Heart left ventricle (tissue), 16 donors: Measurements from ENCODE around the gene TMEM229B. TPM values are rescaled to one million over a fixed set of nuclear protein-coding genes. Genes with fewer than 3 reads are reported as not detected.
"Not testable (repeated sequence)": the region's sequence is repeated elsewhere in the genome, so short reads cannot be mapped to it uniquely, and the experiment has no call there.

Experiments used
- ATAC-seq, 4 donors: fragments of 200-7000 bp; cut with Tn5 transposase; one replicate each; pipeline ENCODE4 v1.9.1; 2020 to 2022; ENCODE audit warnings: moderate library complexity in 4 of 4, mild to moderate bottlenecking in 3 of 4, moderate number of reproducible peaks in 1 of 4
- DNase-seq, 5 donors: peaks; one replicate each; pipeline ENCODE4 v3.0.0-alpha.2; 2020
- H3K27ac ChIP-seq, 12 donors: fragments of 200-600 bp; sonication (generic) in 4 of 12; one replicate each; pipeline versions ENCODE4 v1.5.0 to v1.8.0; 2016 to 2022; ENCODE audit warnings: mild to moderate bottlenecking in 2 of 12
- H3K27me3 ChIP-seq, 9 donors: fragments of 200-600 bp; sonication (generic) in 2 of 9; one replicate each; pipeline versions ENCODE4 v1.5.1 to v1.8.0; 2016 to 2022; ENCODE audit warnings: mild to moderate bottlenecking in 3 of 9
- H3K36me3 ChIP-seq, 9 donors: fragments of 200-600 bp; sonication (generic) in 2 of 9; one replicate each; pipeline versions ENCODE4 v1.5.0 to v1.8.0; 2018 to 2022; ENCODE audit warnings: mild to moderate bottlenecking in 2 of 9
- H3K4me1 ChIP-seq, 12 donors: fragments of 200-600 bp; sonication (generic) in 4 of 12; one replicate each; pipeline versions ENCODE4 v1.5.0 to v1.8.0; 2016 to 2022; ENCODE audit warnings: mild to moderate bottlenecking in 3 of 12
- H3K4me3 ChIP-seq, 12 donors: fragments of 200-600 bp; sonication (generic) in 4 of 12; one replicate each; pipeline versions ENCODE4 v1.5.0 to v1.8.0; 2017 to 2022; ENCODE audit warnings: mild to moderate bottlenecking in 9 of 12, moderate library complexity in 4 of 12
- H3K9me3 ChIP-seq, 12 donors: fragments of 200-600 bp; sonication (generic) in 4 of 12; one replicate each; pipeline versions ENCODE4 v1.5.0 to v1.8.0; 2016 to 2022; ENCODE audit warnings: mild to moderate bottlenecking in 1 of 12
- POLR2A ChIP-seq, 2 donors: fragments of 450-650 bp; IDR thresholded peaks; one replicate each; pipeline ENCODE4 v1.6.1; 2017; ENCODE audit warnings: antibody characterized with exemption in 2 of 2, mild to moderate bottlenecking in 2 of 2, moderate library complexity in 2 of 2
- WGBS, 4 donors: extraction: QIAGEN DNeasy Blood & Tissue Kit in 2 of 4; methylation state at CpG; one replicate each; pipeline versions ENCODE4 v1.1.5 to v1.1.7; 2013 to 2018; 5-methylcytosine and 5-hydroxymethylcytosine counted together
- intact Hi-C, 10 donors: fragments of 100-400 bp; cut with DNase I; formaldehyde crosslinking; loops; one replicate each; pipeline versions ENCODE4 v1.11.1 to v1.14.2; 2022
- polyA plus RNA-seq, 2 donors: library from polyadenylated mRNA; stranded (reverse); fragments of 200-250 nt; gene quantifications; one replicate each; pipeline ENCODE4 v1.2.3, GENCODE V29; 2013
- total RNA-seq, 9 donors: library from RNA; depleted of rRNA in 2 of 9; stranded (reverse); fragments of >200 nt in 2 of 9; fragmentation: NEBNext Ultra II Directional in 3 of 9; extraction: Animal tissue kit (Norgen Biotek cat#: 25700) in 3 of 9; gene quantifications; one replicate each; pipeline versions ENCODE4 v1.1.0 to v1.2.4, GENCODE V29; 2016 to 2023
- TF ChIP-seq, protein P1 (sequence below), 12 donors: fragments of 200-600 bp; sonication (generic) in 4 of 12; IDR thresholded peaks; one replicate each; pipeline versions ENCODE4 v1.5.0 to v1.8.0; 2018 to 2022; ENCODE audit warnings: antibody characterized with exemption in 12 of 12, mild to moderate bottlenecking in 5 of 12
- donor health status: ischemic (EF 13 %, LVEDD 7.1; RV severe dilation, severe dysfunction).
- donor health status: healthy with polysubstance abuse.
- donor health status: DM: no; HTN: yes; CAD: no.
- donor health status: DM: no; HTN: no; CAD: no.
- donor health status: ischemic (EF 25% LVEDD 6.9; RV normal size, moderate dysfunction).
- donor health status: ischemic (EF 25% LVEDD 5.7; RV mildly dilated, moderate dysfunction).
- donor health status: healthy.
- donor health status: DM: yes; HTN: yes; CAD: no.
- donor health status: ischemic (EF 35%, LVEDD 5.7; RV mildly dilated, moderate dysfunction).
- donor health status: nonischemic (EF 11% LVEDD 7.7; RV severe dilation, severe dysfunction).
- donor health status: DM: yes; HTN: yes; CAD: no.
- donor health status: PGD.
- donor health status: ischemic (EF 29% LVEDD 5.4; RV normal size, mild dysfunction).
- donor health status: nonischemic (EF 23%, LVEDD 6.1; RV moderate dilation, normal function).

TMEM229B gene
- total and polyA plus RNA-seq, 11 donors = 0.69 to 6.5 (median 1.7) TPM

DNA sequence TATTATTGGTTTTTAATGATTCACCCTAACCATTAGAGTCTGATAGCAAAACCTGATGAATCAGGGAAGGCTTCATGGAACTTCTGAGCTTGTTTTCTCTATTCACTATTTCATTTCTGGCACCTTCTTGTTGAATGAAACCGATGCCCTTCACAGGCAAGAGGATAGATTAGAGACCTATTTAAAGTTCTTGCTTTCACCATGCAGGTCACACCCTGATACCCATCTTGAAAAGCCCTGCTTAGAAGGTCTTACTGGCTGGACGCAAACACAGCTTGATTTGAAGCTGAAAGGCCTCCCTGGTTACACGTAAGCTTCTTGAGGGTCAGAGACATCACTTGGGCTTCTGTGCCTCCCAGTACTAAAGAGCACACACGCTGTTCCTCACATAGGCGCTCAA, 29.2 kb downstream of the TMEM229B start:
- Histone ChIP-seq H3K27me3 (no peaks in the 10 kb centered on the region), H3K4me1 (peaks cover 0 to 26% (median 0%) of the 10 kb centered on the region in 12 donors), H3K36me3 (no peaks in the 10 kb centered on the region), H3K4me3 (no peak overlapping the region), H3K9me3 (peaks cover 0 to 3% (median 0%) of the 10 kb centered on the region in 12 donors), H3K27ac (peak overlapping the region in 1 of 12 donors; percentile 19)
- 55 to 67% (median 64%) methylated on average over 5 of the region's 5 CpGs for WGBS, 4 donors
- intact Hi-C loops = no loop called here
- DNase-seq (no peak), ATAC-seq (peak in 3 of 4 donors; percentile 33 to 42 (median 36))
- no peak for TF ChIP-seq POLR2A (IDR thresholded peaks at IDR 0.05)
- TF ChIP-seq, protein P1, sequence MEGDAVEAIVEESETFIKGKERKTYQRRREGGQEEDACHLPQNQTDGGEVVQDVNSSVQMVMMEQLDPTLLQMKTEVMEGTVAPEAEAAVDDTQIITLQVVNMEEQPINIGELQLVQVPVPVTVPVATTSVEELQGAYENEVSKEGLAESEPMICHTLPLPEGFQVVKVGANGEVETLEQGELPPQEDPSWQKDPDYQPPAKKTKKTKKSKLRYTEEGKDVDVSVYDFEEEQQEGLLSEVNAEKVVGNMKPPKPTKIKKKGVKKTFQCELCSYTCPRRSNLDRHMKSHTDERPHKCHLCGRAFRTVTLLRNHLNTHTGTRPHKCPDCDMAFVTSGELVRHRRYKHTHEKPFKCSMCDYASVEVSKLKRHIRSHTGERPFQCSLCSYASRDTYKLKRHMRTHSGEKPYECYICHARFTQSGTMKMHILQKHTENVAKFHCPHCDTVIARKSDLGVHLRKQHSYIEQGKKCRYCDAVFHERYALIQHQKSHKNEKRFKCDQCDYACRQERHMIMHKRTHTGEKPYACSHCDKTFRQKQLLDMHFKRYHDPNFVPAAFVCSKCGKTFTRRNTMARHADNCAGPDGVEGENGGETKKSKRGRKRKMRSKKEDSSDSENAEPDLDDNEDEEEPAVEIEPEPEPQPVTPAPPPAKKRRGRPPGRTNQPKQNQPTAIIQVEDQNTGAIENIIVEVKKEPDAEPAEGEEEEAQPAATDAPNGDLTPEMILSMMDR (IDR thresholded peaks at IDR 0.05) = no peak

- WGBS, 4 donors = 8 to 17% (median 14%) methylated on average over 6 of the region's 6 CpGs; no CpG with 5 or more reads in 1 of the 4 donors
- ATAC-seq (peak in 3 of 4 donors; percentile 66 to 90 (median 75)), DNase-seq (peak in 2 of 5 donors; percentile 19 to 62)
- no peak overlapping the region for H3K4me3 ChIP-seq
- H3K27me3 ChIP-seq = no peaks in the 10 kb centered on the region
- no peak for TF ChIP-seq POLR2A (IDR thresholded peaks at IDR 0.05)
- TF ChIP-seq, protein P1 (IDR thresholded peaks at IDR 0.05) = no peak
- H3K9me3 ChIP-seq = peaks cover 0 to 3% (median 0%) of the 10 kb centered on the region in 12 donors
- peak overlapping the region in 3 of 12 donors; percentile 14 to 38 (median 21) for H3K27ac ChIP-seq
- intact Hi-C loops = no loop called here
- H3K36me3 ChIP-seq = no peaks in the 10 kb centered on the region
- peaks cover 0 to 34% (median 0%) of the 10 kb centered on the region in 12 donors for H3K4me1 ChIP-seq
Measured at GRCh38 chr14:67457782-67458181, 30.7 kb downstream of the TMEM229B start.

- Histone ChIP-seq H3K27ac (no peak overlapping the region), H3K9me3 (peaks cover 0 to 3% (median 0%) of the 10 kb centered on the region in 12 donors), H3K36me3 (no peaks in the 10 kb centered on the region), H3K4me1 (peaks cover 0 to 34% (median 0%) of the 10 kb centered on the region in 12 donors), H3K27me3 (no peaks in the 10 kb centered on the region), H3K4me3 (no peak overlapping the region)
- WGBS, 4 donors = 80 to 94% (median 90%) methylated on average over 5 of the region's 5 CpGs
- TF ChIP-seq POLR2A (IDR thresholded peaks at IDR 0.05) = no peak
- TF ChIP-seq, protein P1 (IDR thresholded peaks at IDR 0.05) = no peak
- ATAC-seq = no peak
- DNase-seq = no peak
- intact Hi-C loops = no loop called here
Measured at GRCh38 chr14:67456732-67457131, 31.8 kb downstream of the TMEM229B start.

GRCh38 chr14:67453575-67454300, 34.8 kb downstream of the TMEM229B start:
- DNase-seq (peak in 1 of 5 donors; percentile 38), ATAC-seq (peak in 2 of 4 donors; percentile 40 to 56)
- Histone ChIP-seq H3K9me3 (peaks cover 0 to 3% (median 0%) of the 10 kb centered on the region in 12 donors), H3K27me3 (no peaks in the 10 kb centered on the region), H3K4me1 (peaks cover 0 to 22% (median 0%) of the 10 kb centered on the region in 12 donors), H3K27ac (no peak overlapping the region), H3K36me3 (no peaks in the 10 kb centered on the region), H3K4me3 (no peak overlapping the region)
- intact Hi-C loops = no loop called here
- TF ChIP-seq, protein P1 (IDR thresholded peaks at IDR 0.05) = no peak
- no peak for TF ChIP-seq POLR2A (IDR thresholded peaks at IDR 0.05)
- 70 to 80% (median 73%) methylated on average over 5 of the region's 5 CpGs for WGBS, 4 donors

- H3K27ac ChIP-seq, DNase-seq, H3K4me3 ChIP-seq, H3K9me3 ChIP-seq, H3K27me3 ChIP-seq, H3K36me3 ChIP-seq, ATAC-seq, intact Hi-C loops: not testable (repeated sequence)
- WGBS, 4 donors = 77 to 91% (median 87%) methylated on average over 6 of the region's 6 CpGs
- peaks cover 0 to 13% (median 0%) of the 10 kb centered on the region in 12 donors for H3K4me1 ChIP-seq
Measured at GRCh38 chr14:67451667-67452066, 36.9 kb downstream of the TMEM229B start.
